Measurements from ENCODE around the gene RXRB.

RXRB gene

GRCh38 chr6:33166363-33166762, 34.1 kb downstream of the RXRB start:
- TF ChIP-seq CTCF (IDR thresholded peaks at IDR 0.05; ENCODE audit: unreplicated experiment in 3 of 3), result no peak
- H3K27me3 Mint-ChIP-seq (ENCODE audit: low read depth), result peaks cover 18% of the 10 kb centered on the region
- peaks cover 1% of the 10 kb centered on the region for H3K4me1 Mint-ChIP-seq
- H3K4me3 Mint-ChIP-seq, result no peak overlapping the region
- no peaks in the 10 kb centered on the region for H3K9me3 Mint-ChIP-seq
- H3K27ac Mint-ChIP-seq, result no peak overlapping the region
- H3K36me3 Mint-ChIP-seq (ENCODE audit: low read depth), result no peaks in the 10 kb centered on the region

GRCh38 chr6:33165581-33166258, 34.7 kb downstream of the RXRB start:
- H3K9me3 Mint-ChIP-seq, result no peaks in the 10 kb centered on the region
- peaks cover 7% of the 10 kb centered on the region for H3K4me1 Mint-ChIP-seq

DNA sequence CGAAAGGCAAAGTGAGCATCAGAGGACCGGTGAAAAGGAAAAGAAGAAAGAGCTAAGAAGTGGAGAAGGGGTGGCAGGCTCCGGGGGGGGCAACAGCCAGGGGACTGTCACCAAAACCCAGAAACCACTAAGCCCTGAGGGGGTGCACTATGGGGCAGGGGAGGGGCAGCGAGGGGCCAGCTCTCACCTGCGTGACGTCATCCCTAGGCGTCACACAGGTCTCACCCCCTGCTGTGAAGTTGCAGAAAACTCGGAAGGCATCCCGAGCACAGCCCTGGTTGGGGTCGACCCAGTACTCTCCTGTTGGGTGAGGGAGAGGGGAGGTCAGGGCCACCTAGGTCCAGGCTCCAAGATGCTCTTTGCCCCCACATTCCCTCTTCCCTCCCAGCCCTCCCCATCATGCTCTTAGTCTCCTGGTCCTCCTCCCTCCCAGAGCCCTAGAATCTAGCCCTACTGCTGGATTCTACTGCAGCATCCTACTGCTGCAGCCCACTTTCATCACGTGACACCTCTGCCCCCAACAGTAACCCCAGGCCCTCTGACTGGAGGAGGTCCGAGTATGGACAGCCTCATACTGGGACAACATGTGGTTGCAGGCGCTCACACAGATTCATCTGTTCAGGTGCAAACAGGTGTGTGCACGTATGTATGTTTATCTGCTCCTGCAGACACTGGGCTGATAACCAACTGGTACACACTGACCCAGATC, 35.6 kb downstream of the RXRB start:
- peaks cover 20% of the 10 kb centered on the region for H3K27me3 Mint-ChIP-seq (ENCODE audit: low read depth)
- H3K36me3 Mint-ChIP-seq (ENCODE audit: low read depth), result no peaks in the 10 kb centered on the region
- TF ChIP-seq CTCF (IDR thresholded peaks at IDR 0.05; ENCODE audit: unreplicated experiment in 3 of 3), result no peak
- H3K27ac Mint-ChIP-seq, result no peak overlapping the region
- H3K4me3 Mint-ChIP-seq, result no peak overlapping the region
- peaks cover 7% of the 10 kb centered on the region for H3K4me1 Mint-ChIP-seq
- no peaks in the 10 kb centered on the region for H3K9me3 Mint-ChIP-seq

More at GRCh38 chr6:33165581-33166258, 34.7 kb downstream of the RXRB start:
- no peaks in the 10 kb centered on the region for H3K36me3 Mint-ChIP-seq (ENCODE audit: low read depth)
- peaks cover 20% of the 10 kb centered on the region for H3K27me3 Mint-ChIP-seq (ENCODE audit: low read depth)
- TF ChIP-seq CTCF (IDR thresholded peaks at IDR 0.05; ENCODE audit: unreplicated experiment in 3 of 3), result no peak
- H3K27ac Mint-ChIP-seq, result no peak overlapping the region
- H3K4me3 Mint-ChIP-seq, result no peak overlapping the region

DNA sequence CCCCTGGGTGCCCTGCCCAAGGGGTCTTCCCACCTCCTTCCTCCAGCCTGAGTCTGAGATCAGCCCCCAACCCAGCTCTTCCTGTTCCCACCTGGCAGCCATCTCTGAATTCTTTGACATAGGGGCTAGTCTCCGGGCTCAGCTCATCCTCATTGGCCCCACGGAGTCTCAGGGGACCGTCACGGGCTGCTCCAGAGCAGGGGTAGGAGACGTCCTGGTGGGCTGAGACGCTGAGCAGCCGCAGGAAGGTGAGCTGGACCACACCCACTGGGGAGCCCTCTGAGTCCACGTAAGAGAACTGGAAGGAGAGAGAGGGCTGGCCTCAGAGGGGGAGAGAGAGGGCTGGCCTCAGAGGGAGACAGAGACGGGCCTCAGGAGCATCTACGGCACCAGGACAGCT, 36.3 kb downstream of the RXRB start:
- no peak for TF ChIP-seq CTCF (IDR thresholded peaks at IDR 0.05; ENCODE audit: unreplicated experiment in 3 of 3)
- H3K9me3 Mint-ChIP-seq, result no peaks in the 10 kb centered on the region
- peaks cover 7% of the 10 kb centered on the region for H3K4me1 Mint-ChIP-seq
- peaks cover 17% of the 10 kb centered on the region for H3K27me3 Mint-ChIP-seq (ENCODE audit: low read depth)
- no peaks in the 10 kb centered on the region for H3K36me3 Mint-ChIP-seq (ENCODE audit: low read depth)
- H3K27ac Mint-ChIP-seq, result no peak overlapping the region
- H3K4me3 Mint-ChIP-seq, result no peak overlapping the region

DNA sequence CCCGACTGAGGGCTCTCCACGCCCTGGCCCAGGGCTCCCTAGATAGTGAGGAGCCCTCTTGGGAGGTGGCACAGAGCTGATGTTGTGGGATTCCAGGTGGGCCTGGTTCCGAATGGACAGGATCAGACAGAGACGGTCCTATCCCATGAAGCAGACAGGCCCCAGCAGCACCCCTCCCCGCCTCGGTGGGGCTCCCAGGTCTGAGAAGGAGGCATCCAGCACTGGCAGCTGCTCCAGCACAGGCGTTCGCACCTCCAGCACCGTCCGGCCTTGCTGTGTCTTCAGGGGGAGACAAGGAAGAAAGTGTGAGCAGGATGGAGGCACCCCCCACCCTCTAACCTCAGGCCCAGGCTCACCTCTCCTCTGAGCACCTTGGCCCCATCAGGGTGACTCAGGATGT, 36.9 kb downstream of the RXRB start:
- Mint-ChIP-seq H3K36me3 (ENCODE audit: low read depth) (no peaks in the 10 kb centered on the region), H3K9me3 (no peaks in the 10 kb centered on the region), H3K27me3 (ENCODE audit: low read depth) (peaks cover 17% of the 10 kb centered on the region), H3K4me3 (peak overlapping the region in 1 of 3 experiments; percentile 50), H3K27ac (no peak overlapping the region), H3K4me1 (peaks cover 7% of the 10 kb centered on the region)
- no peak for TF ChIP-seq CTCF (IDR thresholded peaks at IDR 0.05; ENCODE audit: unreplicated experiment in 3 of 3)

Data from nephron (organoid).